Brain pericyte (primary cell): ENCODE data around the gene WDR53.
"Not testable (repeated sequence)": the region's sequence is repeated elsewhere in the genome, so short reads cannot be mapped to it uniquely, and the experiment has no call there.

ENCODE experiments used
- DNase-seq: peaks from one replicate; pipeline ENCODE4 v3.0.0-alpha.2; 2012; ENCODE audit warnings: low read depth, low spot score

Gene WDR53

GRCh38 chr3:196518966-196519717, 49.2 kb downstream of the WDR53 start:
- DNase-seq, result no peak

- DNase-seq, result no peak
Observed at GRCh38 chr3:196517919-196518318, 50.4 kb downstream of the WDR53 start.

GRCh38 chr3:196517162-196517800, 51.1 kb downstream of the WDR53 start:
- no peak for DNase-seq

GRCh38 chr3:196514913-196515621, 53.3 kb downstream of the WDR53 start, which contains the start of gene SMCO1:
TSS of gene SMCO1 (minus strand) at chr3:196515346. CDS start at chr3:196515209, 137 bp downstream.
- DNase-seq, result no peak

GRCh38 chr3:196514350-196514716, 54.0 kb downstream of the WDR53 start:
- DNase-seq, result no peak

GRCh38 chr3:196513697-196514349, 54.5 kb downstream of the WDR53 start:
- DNase-seq, result no peak

GRCh38 chr3:196511646-196512425, 56.5 kb downstream of the WDR53 start:
- not testable (repeated sequence) for DNase-seq

- not testable (repeated sequence) for DNase-seq
Observed at GRCh38 chr3:196511108-196511507, 57.2 kb downstream of the WDR53 start.

GRCh38 chr3:196506687-196507086, 61.7 kb downstream of the WDR53 start:
- DNase-seq, result no peak

GRCh38 chr3:196504556-196504955, 63.8 kb downstream of the WDR53 start:
- no peak for DNase-seq
